NCI-H146 treated with DMSO at 0.1 percent for 48 hours (cell line): Measurements from ENCODE around the gene BABAM1.

Experiments used
- DNase-seq: peaks from one replicate; lab custom pipeline; 2025; ENCODE audit not compliant: unreplicated experiment; lab: John Stamatoyannopoulos, UW

The BABAM1 gene

GRCh38 chr19:17266975-17267788 lies at the start of gene BABAM1:
TSS of gene BABAM1 (plus strand) at chr19:17267443. CDS start at chr19:17268807, 1,364 bp downstream.
- peak; percentile 99 for DNase-seq

- no peak for DNase-seq
Measured at GRCh38 chr19:17219286-17219685, 48.0 kb upstream of the BABAM1 start.

- no peak for DNase-seq
Measured at GRCh38 chr19:17220207-17220758, 47.0 kb upstream of the BABAM1 start.

GRCh38 chr19:17225053-17225452 lies 42.2 kb upstream of the BABAM1 start:
- DNase-seq: no peak

- DNase-seq: peak; percentile 98
Measured at GRCh38 chr19:17226002-17226933, 41.0 kb upstream of the BABAM1 start, which contains the start of gene OCEL1. TSS of gene OCEL1 (plus strand) at chr19:17226226. CDS start at chr19:17226248, 22 bp downstream.

GRCh38 chr19:17227798-17228367 lies 39.4 kb upstream of the BABAM1 start:
- no peak for DNase-seq

- no peak for DNase-seq
Measured at GRCh38 chr19:17229890-17230289, 37.4 kb upstream of the BABAM1 start.

GRCh38 chr19:17232258-17232657 lies 35.0 kb upstream of the BABAM1 start:
- no peak for DNase-seq

GRCh38 chr19:17234911-17235299 lies 32.3 kb upstream of the BABAM1 start:
- no peak for DNase-seq

- DNase-seq: no peak
Measured at GRCh38 chr19:17235300-17235970, 31.8 kb upstream of the BABAM1 start.

GRCh38 chr19:17235971-17236777 lies 31.1 kb upstream of the BABAM1 start:
- DNase-seq: no peak

GRCh38 chr19:17236811-17237543 lies 30.3 kb upstream of the BABAM1 start:
- no peak for DNase-seq

GRCh38 chr19:17237747-17238706 lies 29.2 kb upstream of the BABAM1 start:
- no peak for DNase-seq

GRCh38 chr19:17240062-17240752 lies 27.0 kb upstream of the BABAM1 start:
- no peak for DNase-seq

- no peak for DNase-seq
Measured at GRCh38 chr19:17240826-17241399, 26.3 kb upstream of the BABAM1 start.

- DNase-seq: no peak
Measured at GRCh38 chr19:17242431-17243208, 24.6 kb upstream of the BABAM1 start.
